Activated T-cell treated with anti-CD3 and anti-CD28 coated beads for 4 hours (primary cell): Measurements from ENCODE around the gene PPP4R1.

Experiments used
- DNase-seq: peaks from one replicate; pipeline ENCODE4 v3.0.0-alpha.2; 2020

Gene PPP4R1

GRCh38 chr18:9542924-9543323 lies 71.4 kb downstream of the PPP4R1 start:
- no peak for DNase-seq

- no peak for DNase-seq
These were observed 74.4 kb downstream of the PPP4R1 start for GRCh38 chr18:9539938-9540337.

GRCh38 chr18:9539283-9539682 lies 75.1 kb downstream of the PPP4R1 start:
- DNase-seq = no peak

- no peak for DNase-seq
These were observed 76.7 kb downstream of the PPP4R1 start for GRCh38 chr18:9537677-9538076.

- DNase-seq = no peak
These were observed 77.8 kb downstream of the PPP4R1 start for GRCh38 chr18:9536354-9537152.

- no peak for DNase-seq
These were observed 78.8 kb downstream of the PPP4R1 start for GRCh38 chr18:9535430-9535991.

- no peak for DNase-seq
These were observed 79.5 kb downstream of the PPP4R1 start for GRCh38 chr18:9534844-9535243.

GRCh38 chr18:9531791-9532410 lies 82.5 kb downstream of the PPP4R1 start:
- DNase-seq = no peak

GRCh38 chr18:9530226-9531009 lies 83.9 kb downstream of the PPP4R1 start:
- DNase-seq = no peak

- no peak for DNase-seq
These were observed 87.9 kb downstream of the PPP4R1 start for GRCh38 chr18:9526458-9526857.

- no peak for DNase-seq
These were observed 91.4 kb downstream of the PPP4R1 start for GRCh38 chr18:9522952-9523351.

- DNase-seq = no peak
These were observed 92.6 kb downstream of the PPP4R1 start for GRCh38 chr18:9521770-9522169.

GRCh38 chr18:9520666-9521065 lies 93.7 kb downstream of the PPP4R1 start:
- DNase-seq = no peak

- DNase-seq = no peak
These were observed 95.0 kb downstream of the PPP4R1 start for GRCh38 chr18:9519399-9519798.

- no peak for DNase-seq
These were observed 96.5 kb downstream of the PPP4R1 start for GRCh38 chr18:9517869-9518268.

GRCh38 chr18:9516437-9517064 lies 97.8 kb downstream of the PPP4R1 start:
- no peak for DNase-seq

GRCh38 chr18:9513971-9514512 lies 100.3 kb downstream of the PPP4R1 start:
- no peak for DNase-seq

- DNase-seq = no peak
These were observed 105.8 kb downstream of the PPP4R1 start for GRCh38 chr18:9508446-9509025.

GRCh38 chr18:9507565-9508088 lies 106.7 kb downstream of the PPP4R1 start:
- no peak for DNase-seq

- DNase-seq = no peak
These were observed 108.1 kb downstream of the PPP4R1 start for GRCh38 chr18:9506046-9506792.
